Naive thymus-derived CD4-positive, alpha-beta T cell (primary cell): ENCODE results near the gene HDAC4. TPM values are rescaled to one million over a fixed set of nuclear protein-coding genes. Genes with fewer than 3 reads are reported as not detected.

Experiments
- ATAC-seq: fragments of 150-1000 bp; cut with Tn5 transposase; 2 replicates; pipeline ENCODE4 v1.10.0; 2021; ENCODE audit warnings: mild to moderate bottlenecking, moderate library complexity
- CTCF ChIA-PET: fragments of 350-600 bp; sonication (Branson Sonifier 250); formaldehyde crosslinking; loops from one replicate; lab custom pipeline; 2021; ENCODE audit warnings: antibody characterized with exemption; lab: Charles Lee
- POLR2A ChIA-PET: fragments of 350-600 bp; sonication (Branson Sonifier 250); formaldehyde crosslinking; loops from one replicate; lab custom pipeline; 2021; ENCODE audit warnings: antibody characterized with exemption, inconsistent platforms; lab: Charles Lee
- DNase-seq, 9 donors: peaks; one replicate each; pipeline versions ENCODE4 v3.0.0 to v3.0.0-alpha.2; 2020 to 2022; ENCODE audit warnings: mixed read lengths in 1 of 9
- H3K27ac ChIP-seq: one replicate; pipeline ENCODE4 v1.7.0; 2013; ENCODE audit warnings: mild to moderate bottlenecking, low read depth, low read length, moderate library complexity
- H3K27me3 ChIP-seq, 2 donors: one replicate each; pipeline ENCODE4 v1.7.0; 2013; ENCODE audit warnings: low read length in 2 of 2, mild to moderate bottlenecking in 2 of 2, moderate library complexity in 2 of 2; ENCODE audit not compliant: control insufficient read depth in 2 of 2, insufficient read depth in 2 of 2
- H3K36me3 ChIP-seq, 3 experiments: 1 replicate in 2 of 3; 2 replicates in 1 of 3; pipeline ENCODE4 v1.7.0; 2013; ENCODE audit warnings: low read length in 3 of 3, mild to moderate bottlenecking in 3 of 3, moderate library complexity in 1 of 3; ENCODE audit not compliant: insufficient read depth in 3 of 3, control insufficient read depth in 2 of 3
- H3K4me1 ChIP-seq, 2 donors: one replicate each; pipeline ENCODE4 v1.7.0; 2013; ENCODE audit warnings: low read length in 2 of 2, mild to moderate bottlenecking in 2 of 2, moderate library complexity in 1 of 2; ENCODE audit not compliant: control insufficient read depth in 2 of 2, insufficient read depth in 2 of 2
- H3K4me3 ChIP-seq: 2 replicates; pipeline ENCODE4 v1.7.0; 2013; ENCODE audit warnings: mild to moderate bottlenecking, low read length
- H3K9me3 ChIP-seq, 3 experiments: 1 replicate in 2 of 3; 2 replicates in 1 of 3; pipeline ENCODE4 v1.7.0; 2013; ENCODE audit warnings: low read length in 3 of 3; ENCODE audit not compliant: control insufficient read depth in 2 of 3
- H3K27ac Mint-ChIP-seq, 9 donors: one replicate each; pipeline ENCODE4 v1.8.0; 2020 to 2022; ENCODE audit warnings: mixed read lengths in 9 of 9, mild to moderate bottlenecking in 8 of 9, moderate library complexity in 5 of 9, inconsistent platforms in 2 of 9
- H3K27me3 Mint-ChIP-seq, 5 donors: one replicate each; pipeline ENCODE4 v1.8.0; 2021 to 2022; ENCODE audit warnings: mixed read lengths in 5 of 5, mild to moderate bottlenecking in 1 of 5
- H3K36me3 Mint-ChIP-seq, 5 donors: one replicate each; pipeline ENCODE4 v1.8.0; 2020 to 2022; ENCODE audit warnings: mixed read lengths in 5 of 5, mild to moderate bottlenecking in 3 of 5, inconsistent platforms in 1 of 5
- H3K4me1 Mint-ChIP-seq, 7 donors: one replicate each; pipeline ENCODE4 v1.8.0; 2020 to 2022; ENCODE audit warnings: mixed read lengths in 7 of 7, mild to moderate bottlenecking in 3 of 7, inconsistent platforms in 1 of 7
- H3K4me3 Mint-ChIP-seq, 10 donors: one replicate each; pipeline ENCODE4 v1.8.0; 2020 to 2022; ENCODE audit warnings: mild to moderate bottlenecking in 10 of 10, mixed read lengths in 10 of 10, moderate library complexity in 6 of 10, inconsistent platforms in 2 of 10
- H3K9me3 Mint-ChIP-seq, 11 donors: one replicate each; pipeline ENCODE4 v1.8.0; 2020 to 2022; ENCODE audit warnings: mixed read lengths in 11 of 11, mild to moderate bottlenecking in 4 of 11, inconsistent platforms in 1 of 11, moderate library complexity in 1 of 11
- intact Hi-C, 2 donors: fragments of 100-400 bp; cut with micrococcal nuclease; formaldehyde crosslinking; loops; one replicate each; pipeline ENCODE4 v1.15.1; 2023
- polyA plus RNA-seq, 2 donors: library from polyadenylated mRNA; unstranded; fragments of 300-500 nt; fragmentation: Illumina TruSeq; gene quantifications; one replicate each; pipeline ENCODE4 v1.2.3, GENCODE V29; 2021
- total RNA-seq, 6 experiments: library from RNA in 5 of 6; stranded (reverse) in 5 of 6; gene quantifications; 1 replicate in 5 of 6; 2 replicates in 1 of 6; pipeline ENCODE4 v1.2.3 and lab custom pipeline; 2021 to 2026

The HDAC4 gene
- total and polyA plus RNA-seq, 7 experiments from 2014 or later = 7.4 to 101 (median 55.3) TPM

GRCh38 chr2:239064891-239065290 is 335.9 kb downstream of the HDAC4 start:
- POLR2A ChIA-PET = no interaction called here
- DNase-seq (no peak), ATAC-seq (no peak)
- Mint-ChIP-seq H3K27ac (no peak overlapping the region), H3K9me3 (peaks cover 0 to 4% (median 0%) of the 10 kb centered on the region in 11 donors), H3K36me3 (peaks cover 9 to 42% (median 16%) of the 10 kb centered on the region in 5 donors), H3K27me3 (no peaks in the 10 kb centered on the region), H3K4me3 (no peak overlapping the region), H3K4me1 (peaks cover 0 to 4% (median 0%) of the 10 kb centered on the region in 7 donors)
- H3K4me1 ChIP-seq = no peaks in the 10 kb centered on the region
- peaks cover 0 to 82% (median 2%) of the 10 kb centered on the region in 3 experiments for H3K36me3 ChIP-seq
- no peak overlapping the region for H3K27ac ChIP-seq
- intact Hi-C loops = no loop called here
- H3K4me3 ChIP-seq = no peak overlapping the region
- CTCF ChIA-PET = no interaction called here
- H3K9me3 ChIP-seq = no peaks in the 10 kb centered on the region
- H3K27me3 ChIP-seq = no peaks in the 10 kb centered on the region

GRCh38 chr2:239064253-239064652 is 336.6 kb downstream of the HDAC4 start:
- no peak overlapping the region for H3K4me3 Mint-ChIP-seq
- intact Hi-C loops = no loop called here

DNA sequence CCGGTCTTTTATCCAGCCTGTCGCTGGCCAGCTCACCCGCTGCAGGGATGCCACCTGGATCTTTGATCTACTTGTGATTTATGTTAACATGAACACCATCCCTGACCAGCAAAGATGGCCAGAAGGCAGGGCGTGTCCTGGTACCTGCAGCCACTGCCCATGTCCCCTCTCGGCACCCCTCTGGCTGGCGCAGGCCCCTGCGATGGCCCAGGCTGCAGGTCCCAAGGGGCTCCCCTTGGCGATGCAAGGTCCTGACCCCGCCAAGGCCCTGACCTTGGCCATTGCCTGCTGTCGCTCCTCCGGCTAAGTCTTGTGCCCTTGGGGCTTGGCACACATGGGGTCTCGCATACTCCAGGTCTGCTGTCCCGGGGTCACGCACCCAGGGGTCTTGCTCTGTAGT is 338.1 kb downstream of the HDAC4 start:
- POLR2A ChIA-PET = no interaction called here
- H3K4me1 Mint-ChIP-seq = peaks cover 0 to 6% (median 0%) of the 10 kb centered on the region in 7 donors
- H3K27ac Mint-ChIP-seq = no peak overlapping the region
- no peak for DNase-seq
- Histone ChIP-seq H3K4me1 (no peaks in the 10 kb centered on the region), H3K4me3 (no peak overlapping the region), H3K36me3 (peaks cover 0 to 96% (median 8%) of the 10 kb centered on the region in 3 experiments), H3K27ac (no peak overlapping the region), H3K9me3 (peaks cover 0 to 8% (median 0%) of the 10 kb centered on the region in 3 experiments), H3K27me3 (no peaks in the 10 kb centered on the region)
- CTCF ChIA-PET = no interaction called here
- no peak overlapping the region for H3K4me3 Mint-ChIP-seq
- intact Hi-C loops = no loop called here
- ATAC-seq = no peak
- peaks cover 7 to 37% (median 16%) of the 10 kb centered on the region in 5 donors for H3K36me3 Mint-ChIP-seq
- H3K27me3 Mint-ChIP-seq = no peaks in the 10 kb centered on the region
- peaks cover 0 to 4% (median 0%) of the 10 kb centered on the region in 11 donors for H3K9me3 Mint-ChIP-seq

More at GRCh38 chr2:239064253-239064652, 336.6 kb downstream of the HDAC4 start:
- Histone ChIP-seq H3K9me3 (no peaks in the 10 kb centered on the region), H3K27ac (no peak overlapping the region), H3K36me3 (peaks cover 0 to 88% (median 2%) of the 10 kb centered on the region in 3 experiments), H3K4me3 (no peak overlapping the region), H3K27me3 (no peaks in the 10 kb centered on the region), H3K4me1 (no peaks in the 10 kb centered on the region)
- DNase-seq = no peak
- H3K36me3 Mint-ChIP-seq = peaks cover 9 to 41% (median 16%) of the 10 kb centered on the region in 5 donors
- CTCF ChIA-PET = no interaction called here
- ATAC-seq = no peak
- peaks cover 0 to 4% (median 0%) of the 10 kb centered on the region in 11 donors for H3K9me3 Mint-ChIP-seq
- no peak overlapping the region for H3K27ac Mint-ChIP-seq
- H3K4me1 Mint-ChIP-seq = peaks cover 0 to 4% (median 0%) of the 10 kb centered on the region in 7 donors
- no peaks in the 10 kb centered on the region for H3K27me3 Mint-ChIP-seq
- POLR2A ChIA-PET = no interaction called here

GRCh38 chr2:239061824-239062570 is 338.8 kb downstream of the HDAC4 start:
- no peak for DNase-seq
- peaks cover 0 to 4% (median 0%) of the 10 kb centered on the region in 11 donors for H3K9me3 Mint-ChIP-seq
- Histone ChIP-seq H3K36me3 (peaks cover 0 to 94% (median 8%) of the 10 kb centered on the region in 3 experiments), H3K27me3 (no peaks in the 10 kb centered on the region), H3K9me3 (peaks cover 0 to 13% (median 0%) of the 10 kb centered on the region in 3 experiments), H3K4me1 (no peaks in the 10 kb centered on the region), H3K4me3 (no peak overlapping the region), H3K27ac (no peak overlapping the region)
- H3K27ac Mint-ChIP-seq = peak overlapping the region in 1 of 9 donors; percentile 12
- ChIA-PET POLR2A (no interaction called here), CTCF (no interaction called here)
- H3K36me3 Mint-ChIP-seq = peaks cover 7 to 37% (median 16%) of the 10 kb centered on the region in 5 donors
- H3K27me3 Mint-ChIP-seq = no peaks in the 10 kb centered on the region
- no peak for ATAC-seq
- peaks cover 0 to 6% (median 0%) of the 10 kb centered on the region in 7 donors for H3K4me1 Mint-ChIP-seq
- H3K4me3 Mint-ChIP-seq = no peak overlapping the region
- intact Hi-C loops = no loop called here

- Mint-ChIP-seq H3K27me3 (no peaks in the 10 kb centered on the region), H3K9me3 (peaks cover 0 to 4% (median 0%) of the 10 kb centered on the region in 11 donors), H3K4me3 (no peak overlapping the region), H3K27ac (peak overlapping the region in 2 of 9 donors; percentile 60 to 82), H3K4me1 (peaks cover 0 to 6% (median 0%) of the 10 kb centered on the region in 7 donors), H3K36me3 (peaks cover 7 to 34% (median 16%) of the 10 kb centered on the region in 5 donors)
- ChIA-PET POLR2A (no interaction called here), CTCF (no interaction called here)
- H3K4me3 ChIP-seq = no peak overlapping the region
- peaks cover 0 to 91% (median 6%) of the 10 kb centered on the region in 3 experiments for H3K36me3 ChIP-seq
- no peak overlapping the region for H3K27ac ChIP-seq
- H3K4me1 ChIP-seq = no peaks in the 10 kb centered on the region
- DNase-seq (no peak), ATAC-seq (no peak)
- peaks cover 0 to 13% (median 0%) of the 10 kb centered on the region in 3 experiments for H3K9me3 ChIP-seq
- intact Hi-C loops = no loop called here
- H3K27me3 ChIP-seq = no peaks in the 10 kb centered on the region
These were observed 339.6 kb downstream of the HDAC4 start for GRCh38 chr2:239061121-239061666.

GRCh38 chr2:239060676-239061075 is 340.1 kb downstream of the HDAC4 start:
- Mint-ChIP-seq H3K27ac (peak overlapping the region in 1 of 9 donors; percentile 12), H3K4me1 (peaks cover 0 to 6% (median 0%) of the 10 kb centered on the region in 7 donors), H3K9me3 (peaks cover 0 to 4% (median 0%) of the 10 kb centered on the region in 11 donors), H3K36me3 (peaks cover 9 to 34% (median 16%) of the 10 kb centered on the region in 5 donors), H3K27me3 (no peaks in the 10 kb centered on the region), H3K4me3 (no peak overlapping the region)
- no peak overlapping the region for H3K27ac ChIP-seq
- intact Hi-C loops = no loop called here
- H3K36me3 ChIP-seq = peaks cover 0 to 91% (median 5%) of the 10 kb centered on the region in 3 experiments
- ChIA-PET CTCF (no interaction called here), POLR2A (no interaction called here)
- no peak overlapping the region for H3K4me3 ChIP-seq
- H3K9me3 ChIP-seq = peaks cover 0 to 13% (median 0%) of the 10 kb centered on the region in 3 experiments
- no peak for DNase-seq
- no peak for ATAC-seq
- no peaks in the 10 kb centered on the region for H3K27me3 ChIP-seq
- no peaks in the 10 kb centered on the region for H3K4me1 ChIP-seq
